ENCODE data around the gene GPR137B.

Gene GPR137B

DNA sequence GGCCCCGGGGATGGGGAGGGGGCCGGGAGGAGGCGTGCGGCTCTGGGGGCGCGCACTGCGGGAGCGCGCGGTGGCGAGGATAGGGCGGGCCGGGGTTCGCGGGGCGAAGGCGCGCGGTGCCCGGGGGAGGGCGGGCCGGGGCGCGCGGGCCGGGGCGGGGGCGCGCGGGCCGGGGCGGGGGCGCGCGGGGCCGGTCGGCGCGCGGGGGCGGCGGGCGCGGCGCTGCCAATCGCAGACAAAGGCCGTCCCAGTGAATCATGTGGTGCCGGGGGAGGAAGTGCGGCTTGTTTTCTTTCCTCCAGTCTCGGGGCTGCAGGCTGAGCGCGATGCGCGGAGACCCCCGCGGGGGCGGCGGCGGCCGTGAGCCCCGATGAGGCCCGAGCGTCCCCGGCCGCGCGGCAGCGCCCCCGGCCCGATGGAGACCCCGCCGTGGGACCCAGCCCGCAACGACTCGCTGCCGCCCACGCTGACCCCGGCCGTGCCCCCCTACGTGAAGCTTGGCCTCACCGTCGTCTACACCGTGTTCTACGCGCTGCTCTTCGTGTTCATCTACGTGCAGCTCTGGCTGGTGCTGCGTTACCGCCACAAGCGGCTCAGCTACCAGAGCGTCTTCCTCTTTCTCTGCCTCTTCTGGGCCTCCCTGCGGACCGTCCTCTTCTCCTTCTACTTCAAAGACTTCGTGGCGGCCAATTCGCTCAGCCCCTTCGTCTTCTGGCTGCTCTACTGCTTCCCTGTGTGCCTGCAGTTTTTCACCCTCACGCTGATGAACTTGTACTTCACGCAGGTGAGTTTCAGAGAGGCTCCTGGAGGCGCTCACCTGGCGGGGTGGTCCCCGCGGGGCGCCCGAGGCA lies at the start of gene GPR137B:
GPR137B (plus strand) TSS at position 287 of the 851 bp plus-strand sequence; CDS start at position 371, 84 bp downstream.
- DNase-seq (ENCODE audit: low read depth) = peak; percentile 71

DNA sequence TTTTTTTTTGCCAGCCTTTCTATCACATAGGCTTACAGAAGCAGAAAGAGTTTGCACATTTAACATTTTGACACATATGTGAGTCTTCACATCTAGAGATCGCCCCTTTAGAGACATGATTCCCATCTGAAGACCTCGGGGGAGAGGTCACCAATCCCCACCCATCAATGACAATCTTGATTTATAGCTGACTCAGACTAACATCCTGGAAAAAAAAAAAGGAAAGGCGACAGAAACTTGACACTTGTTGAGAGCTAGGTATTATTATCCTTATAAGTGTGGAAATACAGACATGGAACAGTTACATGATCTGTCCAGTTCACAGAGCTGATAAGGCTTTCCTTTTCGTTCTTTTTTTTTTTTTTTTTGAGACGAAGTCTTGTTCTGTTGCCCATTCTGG lies 49.4 kb upstream of the GPR137B start:
- DNase-seq (ENCODE audit: low read depth) = no peak

DNA sequence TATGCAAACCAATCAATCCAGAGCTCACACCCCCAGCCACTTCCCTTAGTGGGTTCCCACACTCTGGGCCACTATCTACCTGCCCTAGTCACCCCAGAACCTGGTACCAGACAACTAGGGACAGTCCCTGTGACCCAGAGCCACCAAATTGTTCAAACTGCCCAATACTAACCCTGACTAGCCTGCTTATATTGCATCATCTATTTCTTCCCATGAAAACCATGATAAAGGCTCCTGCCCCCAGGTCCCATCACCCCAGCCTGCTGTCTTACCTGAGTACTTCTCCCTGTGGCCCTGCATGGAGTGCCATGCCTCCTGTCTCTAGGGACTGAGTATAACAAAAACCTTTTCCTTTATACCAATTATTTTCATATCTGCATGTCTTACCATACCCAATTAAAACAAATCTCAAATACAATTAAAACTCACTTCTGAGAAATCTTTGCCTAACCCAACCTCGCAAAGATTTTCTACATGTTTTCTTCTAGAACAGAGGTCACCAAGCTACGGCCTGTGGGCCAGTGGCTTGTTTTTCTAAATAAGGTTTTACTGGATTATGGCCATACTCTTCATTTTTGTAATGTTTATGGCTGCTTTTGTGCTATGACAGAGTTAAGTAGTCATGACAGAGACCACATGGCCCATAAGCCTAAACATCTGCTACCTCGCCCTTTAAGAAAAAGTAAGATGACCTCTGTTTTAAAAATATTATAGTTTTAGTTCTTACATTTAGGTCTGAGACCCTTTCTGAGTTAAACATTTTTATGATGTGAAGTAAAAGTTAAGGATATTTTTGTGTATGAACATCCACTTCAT lies 46.4 kb upstream of the GPR137B start:
- no peak for DNase-seq (ENCODE audit: low read depth)

- DNase-seq (ENCODE audit: low read depth) = peak; percentile 80
Measured at GRCh38 chr1:236096660-236097482, 45.5 kb upstream of the GPR137B start.

DNA sequence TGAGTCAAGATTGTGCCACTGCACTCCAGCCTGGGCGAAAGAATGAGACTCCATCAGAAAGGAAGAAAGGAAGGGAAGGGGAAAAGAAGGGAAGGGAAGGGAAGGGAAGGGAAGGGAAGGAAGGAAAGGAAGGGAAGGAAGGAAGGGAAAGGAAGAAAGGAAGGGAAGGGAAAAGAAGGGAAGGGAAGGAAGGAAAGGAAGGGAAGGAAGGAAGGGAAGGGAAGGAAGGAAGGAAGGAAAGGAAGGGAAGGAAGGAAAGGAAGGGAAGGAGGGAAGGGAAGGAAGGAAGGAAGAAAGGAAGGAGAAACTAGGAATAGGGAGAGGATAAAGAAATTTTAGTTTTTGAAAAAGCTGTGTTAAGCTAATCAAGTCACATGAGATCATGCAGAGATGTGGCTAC lies 44.1 kb upstream of the GPR137B start:
- no peak for DNase-seq (ENCODE audit: low read depth)

DNA sequence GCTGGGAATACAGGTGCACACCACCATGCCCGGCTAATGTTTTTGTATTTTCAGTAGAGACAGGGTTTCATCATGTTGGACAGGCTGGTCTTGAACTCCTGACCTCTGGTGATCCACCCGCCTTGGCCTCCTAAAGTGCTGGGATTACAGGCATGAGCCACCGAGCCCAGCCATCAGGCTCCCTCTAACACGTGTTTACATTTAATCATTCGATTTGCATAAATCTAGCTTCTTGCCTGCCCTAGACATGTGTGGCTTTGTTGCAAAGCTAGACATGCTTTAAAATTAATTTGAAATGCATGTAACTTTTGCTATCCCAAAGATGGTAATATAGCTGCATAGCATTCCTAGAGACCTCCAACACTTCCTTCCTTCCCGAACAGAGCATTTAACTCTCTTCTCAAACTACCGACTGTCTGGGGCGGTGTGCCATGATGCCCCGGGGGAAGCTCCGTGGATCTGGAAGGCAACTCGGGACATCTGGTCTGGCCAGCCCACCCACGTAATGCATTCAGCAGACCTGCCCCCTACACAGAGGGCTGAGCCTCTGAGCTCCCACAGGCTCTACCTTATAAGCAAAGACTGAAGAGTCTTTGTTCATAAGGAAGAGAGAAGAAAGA lies 42.9 kb upstream of the GPR137B start:
- no peak for DNase-seq (ENCODE audit: low read depth)

DNA sequence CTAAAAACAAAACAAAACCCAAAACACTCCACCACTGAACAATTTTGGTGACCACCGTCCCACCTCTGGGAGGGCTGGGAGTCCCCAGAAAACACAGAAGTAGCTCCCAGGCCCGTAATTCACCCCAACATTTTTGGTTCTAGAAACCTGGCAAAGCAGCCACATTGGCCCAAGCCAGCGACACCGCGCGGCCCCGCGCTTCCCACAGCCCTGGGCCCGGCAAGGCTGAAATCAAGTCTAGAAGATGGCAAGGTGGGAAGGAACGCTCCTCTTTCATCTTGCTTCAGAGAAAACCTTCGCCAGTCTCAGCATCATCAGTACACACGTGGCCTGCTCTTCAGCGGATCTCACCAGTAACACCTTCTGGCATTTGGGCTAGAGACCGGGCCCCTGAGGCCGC lies 41.5 kb upstream of the GPR137B start:
- no peak for DNase-seq (ENCODE audit: low read depth)

DNA sequence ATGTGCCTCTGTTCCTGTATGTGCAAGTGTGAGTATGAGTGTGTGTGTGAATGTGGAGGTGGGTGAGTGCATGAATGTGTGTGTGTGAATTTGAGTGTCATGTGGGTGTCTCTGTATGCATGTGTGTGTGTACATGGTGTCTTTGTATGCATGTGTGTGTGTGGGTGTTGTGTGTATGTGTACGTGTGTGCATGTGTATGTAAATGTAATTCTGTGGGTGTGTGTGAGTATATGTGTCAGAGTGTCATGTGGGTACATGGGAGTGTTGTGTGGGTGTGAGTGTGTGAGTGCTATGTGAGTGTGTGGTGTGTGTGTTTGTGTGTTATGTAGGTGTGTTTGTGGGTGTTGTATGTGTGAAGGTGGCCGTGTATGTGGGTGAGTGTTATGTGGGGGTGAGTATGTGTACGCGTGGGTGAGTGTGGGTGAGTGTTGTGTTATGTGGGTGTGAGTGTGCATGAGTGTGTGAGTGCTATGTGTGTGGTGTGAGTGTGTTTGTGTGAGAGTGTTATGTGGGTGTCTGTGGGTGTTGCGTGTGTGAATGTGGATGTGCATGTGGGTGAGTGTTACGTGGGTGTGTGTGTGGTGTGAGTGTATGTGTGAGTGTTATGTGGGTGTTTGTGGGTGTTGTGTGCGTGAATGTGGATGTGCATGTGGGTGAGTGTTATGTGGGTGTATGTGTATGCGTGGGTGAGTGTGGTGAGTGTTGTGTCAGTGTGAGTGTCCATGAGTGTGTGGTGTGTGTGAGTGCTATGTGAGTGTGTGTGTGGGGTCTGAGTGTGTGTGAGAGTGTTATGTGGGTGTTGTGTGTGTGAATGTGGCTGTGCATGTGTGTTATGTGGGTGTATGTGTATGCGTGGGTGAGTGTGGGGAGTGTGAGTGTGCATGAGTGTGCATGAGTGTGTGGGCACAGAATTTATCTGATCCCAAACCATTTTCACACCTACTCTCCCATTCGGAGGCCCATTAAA lies 40.8 kb upstream of the GPR137B start:
- DNase-seq (ENCODE audit: low read depth) = no peak

GRCh38 chr1:236102611-236103010 lies 39.7 kb upstream of the GPR137B start:
- no peak for DNase-seq (ENCODE audit: low read depth)

GRCh38 chr1:236103059-236103458 lies 39.3 kb upstream of the GPR137B start:
- DNase-seq (ENCODE audit: low read depth) = no peak

- peak; percentile 64 for DNase-seq (ENCODE audit: low read depth)
Measured at GRCh38 chr1:236103646-236104218, 38.6 kb upstream of the GPR137B start.

DNA sequence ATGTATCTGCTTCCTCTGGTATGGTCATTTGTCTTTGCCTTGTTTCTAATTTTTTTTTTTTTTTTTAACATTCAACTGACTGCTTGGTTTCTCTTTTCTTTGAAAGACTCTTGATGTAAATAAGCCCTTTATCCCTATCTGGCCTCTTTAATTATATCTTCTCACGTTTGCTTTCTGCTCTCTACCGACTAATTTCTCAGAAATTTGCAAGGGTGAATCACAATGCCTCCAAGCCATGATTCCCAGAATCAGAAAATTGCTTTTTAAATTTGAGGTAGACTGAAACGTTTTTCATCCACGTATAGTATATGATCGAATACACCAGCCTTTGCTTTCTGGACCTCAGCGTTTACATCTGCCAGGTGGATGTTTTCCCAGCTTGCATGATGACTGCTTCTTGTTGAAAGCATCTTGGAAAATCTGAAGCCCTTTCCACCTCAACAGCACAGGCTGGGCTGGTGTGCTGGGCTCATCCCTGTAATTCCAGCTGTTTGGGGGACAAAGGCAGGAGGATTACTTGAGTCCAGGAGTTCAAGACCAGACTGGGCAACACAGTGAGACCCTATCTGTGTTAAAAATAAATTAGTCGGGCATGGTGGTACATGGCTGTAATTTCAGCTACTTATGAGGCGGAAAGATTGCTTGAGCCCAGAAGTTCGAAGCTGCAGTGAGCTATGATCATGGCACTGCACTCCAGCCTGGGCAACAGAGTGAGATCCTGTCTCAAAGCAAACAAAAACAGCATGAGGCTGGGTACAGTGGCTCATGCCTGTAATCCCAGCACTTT lies 35.0 kb upstream of the GPR137B start:
- DNase-seq (ENCODE audit: low read depth) = peak; percentile 49

DNA sequence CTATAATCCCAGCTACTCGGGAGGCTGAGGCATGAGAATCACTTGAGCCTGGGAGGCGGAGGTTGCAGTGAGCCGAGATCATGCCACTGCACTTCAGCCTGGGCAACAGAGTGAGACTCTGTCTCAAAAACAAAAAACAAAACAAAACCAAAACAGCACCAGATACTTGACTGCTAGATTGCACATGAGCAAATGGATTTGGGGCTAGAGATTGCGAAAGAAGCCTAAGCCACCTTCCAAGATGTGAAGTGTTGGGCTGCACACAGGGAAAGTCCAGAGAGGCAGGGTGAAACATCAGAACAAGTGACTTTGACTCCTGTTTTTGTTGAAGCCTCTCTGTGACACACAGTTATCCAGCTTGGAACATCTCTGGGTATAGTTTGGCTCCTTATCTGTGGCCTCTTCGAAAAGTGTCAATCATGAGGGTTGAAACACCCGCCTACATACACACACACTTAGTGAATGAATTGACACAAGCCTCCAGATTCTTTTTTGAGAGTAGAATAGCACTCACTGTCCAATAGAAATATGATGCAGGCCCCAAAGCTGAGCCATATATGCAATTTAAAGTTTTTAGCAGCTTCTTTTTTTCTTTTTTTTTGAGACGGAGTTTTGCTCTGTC lies 34.2 kb upstream of the GPR137B start:
- no peak for DNase-seq (ENCODE audit: low read depth)

GRCh38 chr1:236110137-236110536 lies 32.2 kb upstream of the GPR137B start:
- DNase-seq (ENCODE audit: low read depth) = no peak

GRCh38 chr1:236111527-236112331 lies 30.6 kb upstream of the GPR137B start:
- DNase-seq (ENCODE audit: low read depth) = no peak

GRCh38 chr1:236112332-236112627 lies 30.1 kb upstream of the GPR137B start:
- DNase-seq (ENCODE audit: low read depth) = no peak

GRCh38 chr1:236113324-236114032 lies 28.9 kb upstream of the GPR137B start:
- DNase-seq (ENCODE audit: low read depth) = no peak

Data from ELR (cell line).